HG02678 (cell line): ENCODE results near the gene HDAC7.
A peak's percentile ranks its signal among the peaks of the same experiment; 100 is the strongest.

Experiments used
- ATAC-seq: cut with Tn5 transposase; IDR thresholded peaks from one replicate; pipeline ENCODE4 v1.9.1; 2021; ENCODE audit warnings: mild to moderate bottlenecking, moderate library complexity; ENCODE audit not compliant: unreplicated experiment

HDAC7 gene

DNA sequence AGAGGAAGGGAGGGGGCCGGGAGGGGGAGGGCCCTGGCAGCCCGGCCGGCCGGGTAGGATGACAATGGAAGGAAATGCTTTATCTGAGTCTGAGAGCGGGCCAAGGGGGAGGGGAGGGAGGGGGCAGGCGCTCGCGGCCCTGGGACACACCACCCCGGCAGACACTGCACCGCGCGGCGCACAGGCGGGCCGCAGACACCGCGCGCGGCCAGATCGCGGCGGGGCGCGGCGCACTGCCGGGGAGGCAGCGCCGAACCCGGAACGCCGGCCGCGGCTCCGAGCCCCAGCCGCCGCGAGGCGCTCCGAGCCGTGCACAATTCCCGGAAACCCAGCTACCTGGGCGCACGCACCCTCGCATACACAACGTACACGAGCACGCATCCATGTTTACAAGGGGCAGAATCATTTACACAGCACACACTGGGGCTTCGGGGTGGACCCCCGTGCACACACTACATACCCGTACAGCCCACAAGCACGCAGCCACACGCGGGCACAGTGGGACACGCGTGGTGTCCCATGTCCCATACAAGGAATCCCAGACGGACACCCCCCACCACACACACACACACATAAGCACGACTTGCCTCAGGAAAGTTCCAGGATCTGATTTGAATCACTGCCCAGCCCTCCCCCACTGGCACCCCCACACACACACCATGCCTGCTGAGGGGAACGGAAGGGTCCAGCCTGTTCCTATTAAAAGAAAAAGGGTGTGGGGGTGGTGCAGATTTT lies at the start of gene HDAC7:
Gene HDAC7 (minus strand): TSS at position 8 of the 735 bp plus-strand sequence. CDS start 118 bp downstream, outside the sequence.
- ATAC-seq = peak; percentile 40

DNA sequence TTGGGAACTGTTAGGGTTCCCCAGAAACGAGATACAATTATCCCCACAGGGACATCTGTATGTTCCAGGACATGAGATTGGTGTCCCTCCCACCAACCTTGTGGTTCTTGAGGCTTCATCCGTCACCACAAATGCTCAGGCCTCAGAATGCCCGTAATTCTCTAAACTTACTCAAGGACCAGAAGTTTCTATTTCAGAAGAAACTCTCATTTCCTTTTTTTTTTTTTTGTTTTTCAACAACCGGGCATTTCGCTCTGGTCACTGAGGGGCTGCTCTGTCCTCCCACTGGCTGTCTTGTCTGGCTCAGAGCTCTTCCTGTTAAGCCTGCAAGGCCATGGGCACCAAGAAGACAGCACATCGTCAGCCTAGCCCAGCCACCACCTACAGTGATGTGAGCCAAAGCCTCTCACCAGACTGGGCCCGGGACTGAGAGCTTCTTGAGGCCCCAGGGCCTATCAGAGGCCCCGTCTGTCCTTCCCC lies 48.9 kb upstream of the HDAC7 start:
- ATAC-seq = peak; percentile 67

GRCh38 chr12:47868041-47868440 lies 48.3 kb upstream of the HDAC7 start:
- ATAC-seq = peak; percentile 9

DNA sequence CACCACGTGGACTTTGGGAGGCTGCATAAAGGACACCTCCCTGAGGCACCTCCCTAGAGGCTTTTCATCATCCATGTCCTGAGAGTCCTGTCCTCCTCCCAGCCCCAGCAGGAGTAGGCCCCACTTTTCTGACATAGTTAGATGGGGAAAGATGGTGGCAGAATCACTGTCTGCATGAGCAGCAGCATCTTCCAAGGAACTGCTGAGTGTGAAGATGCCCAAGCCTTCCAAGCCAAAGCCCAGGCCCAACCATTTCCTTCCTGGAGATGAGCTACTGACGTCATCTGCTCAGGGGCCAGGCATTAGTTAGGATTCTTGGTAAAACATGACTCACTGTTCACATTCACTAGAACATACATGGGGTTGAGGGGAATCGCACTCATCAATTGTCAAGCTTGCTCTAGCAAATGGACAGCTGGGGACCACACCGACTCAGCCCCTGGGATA lies 47.8 kb upstream of the HDAC7 start:
- ATAC-seq = no peak

GRCh38 chr12:47864646-47865235 lies 45.0 kb upstream of the HDAC7 start:
- ATAC-seq = no peak

GRCh38 chr12:47863985-47864384 lies 44.3 kb upstream of the HDAC7 start:
- ATAC-seq = no peak

DNA sequence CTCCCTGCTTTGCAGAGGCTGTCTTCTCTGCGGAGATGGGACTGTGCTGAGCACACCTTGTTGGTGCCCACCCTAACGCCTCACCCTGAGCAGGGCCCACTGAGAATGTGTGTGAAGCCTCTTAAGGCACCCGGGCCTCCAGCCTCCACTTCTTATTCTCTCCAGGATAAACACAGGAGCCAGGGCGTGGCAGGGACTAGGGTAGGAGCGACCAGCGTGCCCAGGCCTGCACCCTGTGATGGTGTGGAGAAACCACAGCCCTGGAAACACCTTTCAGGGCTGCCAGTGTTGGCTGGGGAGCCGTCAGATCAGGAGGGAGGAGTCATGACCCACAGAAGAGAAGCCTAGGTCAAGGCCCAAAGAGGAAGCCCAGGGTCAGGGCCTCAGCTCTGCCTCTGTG lies 43.8 kb upstream of the HDAC7 start:
- ATAC-seq = no peak

DNA sequence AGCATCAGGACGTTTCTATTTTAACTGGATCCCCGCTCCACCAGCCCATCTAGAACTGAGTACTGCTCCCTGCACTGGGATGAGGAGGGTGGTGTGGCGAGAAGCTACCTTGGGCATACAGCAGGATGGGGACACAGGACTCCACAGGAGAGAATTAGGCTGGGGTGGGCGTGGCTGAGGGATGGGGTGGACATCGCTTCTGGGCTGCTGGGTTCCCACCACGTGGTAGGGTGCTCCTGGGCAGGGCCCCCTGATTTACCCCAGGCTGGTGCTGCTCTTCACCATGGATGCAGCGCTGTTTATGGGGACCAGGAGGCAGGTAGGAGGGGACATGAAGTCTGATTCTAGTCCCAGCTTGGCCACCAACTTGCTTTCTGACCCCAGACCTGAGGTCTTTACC lies 43.2 kb upstream of the HDAC7 start:
- no peak for ATAC-seq

DNA sequence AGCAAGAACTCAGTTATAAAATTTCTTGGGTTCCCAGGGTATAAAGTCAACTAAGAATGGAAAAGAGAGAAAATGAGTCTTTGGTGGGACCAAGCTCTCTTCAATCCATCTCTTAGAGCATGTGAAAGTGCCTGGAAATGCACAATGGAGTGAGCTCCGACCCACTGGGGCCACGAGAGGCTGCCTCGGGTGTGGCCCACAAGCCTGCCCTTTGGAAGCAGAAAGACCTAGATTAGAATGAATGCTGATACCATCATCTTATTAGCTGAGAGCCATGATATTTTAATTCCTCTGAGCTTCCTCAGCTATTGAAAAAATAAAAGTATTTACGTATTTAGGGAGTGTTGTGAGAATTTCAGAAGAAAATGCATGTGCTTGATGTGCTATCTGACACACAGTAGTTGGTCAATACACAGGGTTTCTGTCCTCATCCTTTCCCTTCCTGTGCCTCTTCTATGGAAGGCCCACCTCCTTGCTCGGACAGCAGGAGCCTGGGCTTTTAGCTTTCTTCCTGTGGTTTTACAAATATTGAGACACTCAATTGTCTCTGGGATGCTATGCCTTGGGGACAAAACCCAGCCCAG lies 42.6 kb upstream of the HDAC7 start:
- no peak for ATAC-seq

GRCh38 chr12:47860873-47861272 lies 41.2 kb upstream of the HDAC7 start:
- ATAC-seq = no peak

DNA sequence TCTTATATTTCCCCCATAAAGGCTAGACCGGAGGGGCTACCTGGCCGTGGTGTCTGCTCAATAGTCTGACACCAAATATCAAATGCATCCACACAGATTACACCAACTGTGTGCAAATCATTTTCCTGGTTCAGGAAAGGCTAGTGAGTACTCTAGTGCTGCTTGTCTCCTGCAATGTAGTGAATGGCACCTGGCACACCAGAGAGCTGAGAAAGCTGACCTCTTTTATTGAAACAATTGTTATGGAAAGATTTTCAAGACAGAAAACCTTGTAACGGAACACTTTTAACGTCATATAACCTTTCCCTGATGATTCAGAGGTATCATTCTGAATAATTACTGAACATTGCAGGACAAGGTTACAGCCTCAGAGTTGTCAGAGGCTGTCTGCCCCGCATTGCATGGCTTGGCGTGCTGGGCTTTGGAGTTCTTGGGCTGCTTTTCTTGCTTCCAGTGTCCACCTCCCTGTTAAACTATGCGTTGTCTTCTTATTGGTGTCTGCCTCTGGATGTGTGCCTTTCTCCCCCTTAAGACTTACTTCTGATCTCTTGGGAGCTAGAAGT lies 40.7 kb upstream of the HDAC7 start:
- ATAC-seq = no peak

- no peak for ATAC-seq
Measured at GRCh38 chr12:47858511-47859266, 39.0 kb upstream of the HDAC7 start.

DNA sequence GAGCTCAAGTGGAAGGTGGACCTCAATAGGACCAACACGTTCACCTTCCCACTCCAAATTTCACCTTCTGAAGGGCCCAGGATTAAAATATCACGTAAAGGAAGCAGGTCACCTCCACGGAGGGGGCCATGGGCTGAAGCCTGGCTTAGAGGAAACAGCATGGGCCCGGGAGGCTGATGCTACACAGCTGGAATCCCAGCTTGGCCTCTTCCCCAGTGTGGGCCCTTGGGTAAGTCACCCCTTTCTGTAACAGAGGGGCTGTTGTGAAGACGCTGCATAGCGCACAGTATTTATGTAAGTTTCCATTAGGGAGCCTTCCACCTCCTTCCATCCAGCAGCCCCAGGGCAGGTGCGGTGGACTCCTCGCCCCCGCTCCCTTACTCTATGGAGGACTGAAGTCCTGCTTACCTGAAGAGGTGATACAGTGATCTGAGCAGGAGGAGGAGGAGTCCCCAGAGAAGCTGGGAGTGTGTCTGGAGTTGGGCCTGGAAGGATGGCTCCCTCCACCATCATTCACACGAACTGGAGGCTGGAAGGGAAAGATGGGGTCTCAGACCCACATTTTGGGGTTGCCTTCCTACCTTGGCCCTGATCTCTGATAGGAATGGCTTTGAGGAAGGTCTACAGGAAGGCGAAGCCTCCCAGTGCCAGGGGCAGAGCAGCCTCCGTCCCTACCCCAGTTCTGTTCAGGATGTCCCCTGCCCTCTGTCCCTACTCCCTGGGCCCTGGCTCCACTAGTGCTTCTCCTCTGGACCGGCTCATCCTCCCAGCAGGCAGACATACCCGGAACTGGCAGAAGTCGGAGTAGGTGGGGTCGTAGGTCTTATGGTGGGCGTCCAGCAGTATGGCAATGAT lies 37.2 kb upstream of the HDAC7 start:
- ATAC-seq = no peak

GRCh38 chr12:47856094-47856493 lies 36.4 kb upstream of the HDAC7 start:
- ATAC-seq = no peak

DNA sequence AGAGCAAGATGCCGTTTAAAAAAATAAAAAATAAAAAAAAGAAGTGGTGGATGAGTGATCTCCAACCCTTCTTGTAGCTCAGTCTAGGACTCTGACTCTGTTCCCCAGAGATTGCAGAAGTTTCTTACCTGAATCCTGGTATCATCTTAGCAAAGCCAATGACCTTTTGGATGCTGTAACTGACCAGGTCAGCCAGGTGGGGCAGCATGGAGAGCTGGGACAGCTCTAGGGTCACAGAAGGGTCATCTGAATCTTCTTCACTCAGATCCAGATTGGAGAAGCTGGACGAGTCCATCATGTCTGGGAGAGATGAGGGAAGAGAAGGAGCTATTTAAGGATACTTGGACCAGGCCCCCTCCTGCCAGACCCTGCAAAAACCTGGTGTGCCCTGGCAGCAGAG lies 35.8 kb upstream of the HDAC7 start:
- no peak for ATAC-seq

DNA sequence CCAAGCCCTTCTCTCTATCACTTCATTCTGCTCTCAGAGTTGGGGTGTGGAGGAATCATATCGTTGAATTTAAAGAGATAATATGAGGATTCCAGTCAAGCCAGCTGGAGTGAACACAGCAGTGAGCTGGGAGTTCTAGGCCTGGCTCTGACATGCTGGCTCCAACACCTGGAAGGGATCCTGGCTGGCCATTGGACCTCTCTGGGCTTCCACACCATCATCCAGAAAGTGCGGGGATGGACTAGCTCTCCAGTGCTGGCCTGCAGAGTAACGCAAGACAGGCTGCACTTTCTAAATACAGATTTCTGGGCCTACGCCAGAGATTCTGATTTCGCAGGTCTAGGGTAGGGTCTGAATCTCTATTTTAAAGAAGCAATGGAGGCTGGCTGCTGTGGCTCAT lies 34.8 kb upstream of the HDAC7 start:
- no peak for ATAC-seq

- no peak for ATAC-seq
Measured at GRCh38 chr12:47852096-47852571, 32.4 kb upstream of the HDAC7 start.

GRCh38 chr12:47851303-47851952 lies 31.7 kb upstream of the HDAC7 start:
- no peak for ATAC-seq
